WTC11 (cell line): ENCODE data around the gene SLC24A3. TPM values are rescaled to one million over a fixed set of nuclear protein-coding genes. Genes with fewer than 3 reads are reported as not detected.

Experiments used
- ATAC-seq: fragments of 200-7000 bp; cut with Tn5 transposase; 2 replicates; pipeline ENCODE4 v1.10.0; 2021; ENCODE audit warnings: mild to moderate bottlenecking, moderate library complexity
- CTCF ChIA-PET: fragments of 300-600 bp; sonication (Branson Sonifier 250); formaldehyde crosslinking; loops from one replicate; lab custom pipeline; 2021; ENCODE audit warnings: antibody characterized with exemption; lab: Charles Lee
- POLR2A ChIA-PET: fragments of 350-600 bp; sonication (Branson Sonifier 250); formaldehyde crosslinking; loops from one replicate; lab custom pipeline; 2021; ENCODE audit warnings: antibody characterized with exemption; lab: Charles Lee
- DNase-seq: peaks from one replicate; pipeline ENCODE4 v3.0.0; 2021; ENCODE audit warnings: low spot score
- H3K27ac Mint-ChIP-seq: 2 replicates; pipeline ENCODE4 v1.8.0; 2021; ENCODE audit warnings: mixed read lengths
- H3K27me3 Mint-ChIP-seq: 2 replicates; pipeline ENCODE4 v1.8.0; 2021; ENCODE audit warnings: low read depth, mild to moderate bottlenecking, moderate library complexity, mixed read lengths
- H3K36me3 Mint-ChIP-seq: 2 replicates; pipeline ENCODE4 v1.8.0; 2021; ENCODE audit warnings: mixed read lengths
- H3K4me1 Mint-ChIP-seq: 2 replicates; pipeline ENCODE4 v1.8.0; 2022; ENCODE audit warnings: mixed read lengths
- H3K4me3 Mint-ChIP-seq: 2 replicates; pipeline ENCODE4 v1.8.0; 2021; ENCODE audit warnings: mild to moderate bottlenecking, moderate library complexity, mixed read lengths
- H3K9me3 Mint-ChIP-seq: 2 replicates; pipeline ENCODE4 v1.8.0; 2021; ENCODE audit warnings: mixed read lengths
- AR ChIP-seq: fragments of 250-450 bp; sonication (Bioruptor Pico); IDR thresholded peaks from 2 replicates; pipeline ENCODE4 v1.9.0; 2021; ENCODE audit warnings: mild to moderate bottlenecking
- ATF1 ChIP-seq: sonication (generic); formaldehyde crosslinking; IDR thresholded peaks from 2 replicates; pipeline ENCODE4 v1.8.1; 2023; ENCODE audit warnings: mild to moderate bottlenecking, moderate library complexity, missing genetic modification reagents
- CDX4 ChIP-seq: fragments of 250-450 bp; sonication (Bioruptor Pico); IDR thresholded peaks from 2 replicates; pipeline ENCODE4 v1.9.0; 2021; ENCODE audit warnings: moderate library complexity, mild to moderate bottlenecking, inconsistent platforms, borderline replicate concordance
- CREM ChIP-seq: sonication (generic); formaldehyde crosslinking; IDR thresholded peaks from 2 replicates; pipeline ENCODE4 v1.8.1; 2022; ENCODE audit warnings: mild to moderate bottlenecking, missing genetic modification reagents, moderate library complexity
- E2F5 ChIP-seq: sonication (generic); formaldehyde crosslinking; IDR thresholded peaks from 2 replicates; pipeline ENCODE4 v1.8.1; 2022; ENCODE audit warnings: mild to moderate bottlenecking, moderate library complexity, missing genetic modification reagents
- ERG ChIP-seq: fragments of 250-450 bp; sonication (Bioruptor Pico); IDR thresholded peaks from 2 replicates; pipeline ENCODE4 v1.8.0; 2021; ENCODE audit warnings: mild to moderate bottlenecking
- ESRRA ChIP-seq: sonication (generic); formaldehyde crosslinking; IDR thresholded peaks from 2 replicates; pipeline ENCODE4 v1.8.1; 2022; ENCODE audit warnings: mild to moderate bottlenecking, missing genetic modification reagents, borderline replicate concordance
- GTF2I ChIP-seq: fragments of 250-450 bp; sonication (Bioruptor Pico); conservative IDR thresholded peaks from 2 replicates; pipeline ENCODE4 v1.4.0; 2021; ENCODE audit warnings: mild to moderate bottlenecking
- IRF1 ChIP-seq: sonication (generic); formaldehyde crosslinking; IDR thresholded peaks from 2 replicates; pipeline ENCODE4 v1.8.0; 2023; ENCODE audit warnings: missing genetic modification reagents
- JUN ChIP-seq: sonication (generic); formaldehyde crosslinking; IDR thresholded peaks from 2 replicates; pipeline ENCODE4 v1.8.0; 2023; ENCODE audit warnings: mild to moderate bottlenecking, missing genetic modification reagents
- MAX ChIP-seq: sonication (generic); formaldehyde crosslinking; IDR thresholded peaks from 2 replicates; pipeline ENCODE4 v1.8.0; 2022; ENCODE audit warnings: mild to moderate bottlenecking, missing genetic modification reagents
- MYBL2 ChIP-seq: sonication (generic); formaldehyde crosslinking; IDR thresholded peaks from 2 replicates; pipeline ENCODE4 v1.8.1; 2023; ENCODE audit warnings: mild to moderate bottlenecking, moderate library complexity, missing genetic modification reagents
- OVOL2 ChIP-seq: fragments of 250-450 bp; sonication (Bioruptor Pico); IDR thresholded peaks from 2 replicates; pipeline ENCODE4 v1.9.0; 2021; ENCODE audit warnings: mild to moderate bottlenecking, borderline replicate concordance
- PREB ChIP-seq: sonication (generic); formaldehyde crosslinking; IDR thresholded peaks from 2 replicates; pipeline ENCODE4 v1.8.1; 2022; ENCODE audit warnings: mild to moderate bottlenecking, missing genetic modification reagents, moderate library complexity, borderline replicate concordance
- RELA ChIP-seq: sonication (generic); formaldehyde crosslinking; IDR thresholded peaks from 2 replicates; pipeline ENCODE4 v1.8.1; 2022; ENCODE audit warnings: missing genetic modification reagents, mild to moderate bottlenecking, borderline replicate concordance
- RORB ChIP-seq: fragments of 250-450 bp; sonication (Bioruptor Pico); IDR thresholded peaks from 2 replicates; pipeline ENCODE4 v1.9.0; 2021; ENCODE audit warnings: mild to moderate bottlenecking
- SMAD3 ChIP-seq: sonication (generic); formaldehyde crosslinking; IDR thresholded peaks from 2 replicates; pipeline ENCODE4 v1.8.0; 2022; ENCODE audit warnings: missing genetic modification reagents, mild to moderate bottlenecking, borderline replicate concordance
- SOX15 ChIP-seq: fragments of 250-450 bp; sonication (Bioruptor Pico); IDR thresholded peaks from 2 replicates; pipeline ENCODE4 v1.9.0; 2021; ENCODE audit warnings: mild to moderate bottlenecking
- ZNF317 ChIP-seq: sonication (generic); formaldehyde crosslinking; IDR thresholded peaks from 2 replicates; pipeline ENCODE4 v1.8.1; 2023; ENCODE audit warnings: low read depth, mild to moderate bottlenecking, moderate library complexity, missing genetic modification reagents, borderline replicate concordance
- ZNF396 ChIP-seq: fragments of 250-450 bp; sonication (Bioruptor Pico); IDR thresholded peaks from 2 replicates; pipeline ENCODE4 v1.8.0; 2021; ENCODE audit warnings: mild to moderate bottlenecking, moderate library complexity, borderline replicate concordance
- ZNF416 ChIP-seq: fragments of 250-450 bp; sonication (Bioruptor Pico); IDR thresholded peaks from 2 replicates; pipeline ENCODE4 v1.9.0; 2021; ENCODE audit warnings: mild to moderate bottlenecking, inconsistent platforms
- total RNA-seq: library from RNA; stranded (reverse); gene quantifications from 3 replicates; pipeline ENCODE4 v1.2.3, GENCODE V29; 2021

The SLC24A3 gene
- total RNA-seq, 1 experiment from 2014 or later = 5.7 TPM

GRCh38 chr20:19336631-19337030, 124.2 kb downstream of the SLC24A3 start:
- no peak for TF ChIP-seq IRF1 (CRISPR knock-in tag)
- no peak for TF ChIP-seq ZNF396 (CRISPR knock-in tag)
- TF ChIP-seq RORB (CRISPR knock-in tag) = no peak
- TF ChIP-seq OVOL2 (CRISPR knock-in tag) = no peak
- no peak for TF ChIP-seq MAX
- TF ChIP-seq SOX15 = no peak
- TF ChIP-seq RELA (CRISPR knock-in tag) = no peak
- TF ChIP-seq MYBL2 (CRISPR knock-in tag) = no peak
- TF ChIP-seq ZNF416 (CRISPR knock-in tag) = no peak
- H3K27me3 Mint-ChIP-seq = no peaks in the 10 kb centered on the region
- CTCF ChIA-PET = no interaction called here
- no peak overlapping the region for H3K4me3 Mint-ChIP-seq
- H3K36me3 Mint-ChIP-seq = no peaks in the 10 kb centered on the region
- H3K4me1 Mint-ChIP-seq = no peaks in the 10 kb centered on the region
- no peaks in the 10 kb centered on the region for H3K9me3 Mint-ChIP-seq
- DNase-seq (no peak), ATAC-seq (no peak)
- H3K27ac Mint-ChIP-seq = 0 out of 2 replicates have a peak overlapping the region, but pooled peaks have one; percentile 29
- POLR2A ChIA-PET = no interaction called here

- DNase-seq (no peak), ATAC-seq (no peak)
- no peaks in the 10 kb centered on the region for H3K27me3 Mint-ChIP-seq
- ChIA-PET POLR2A (no interaction called here), CTCF (interaction anchor here (0.9 to 1.5 kb wide), 2 partner anchors 126 to 265 kb away, joined by 3 read pairs; partner anchors contain the start of gene SLC24A3)
- peaks cover 4% of the 10 kb centered on the region; the same call in 1 of the 2 replicates for H3K9me3 Mint-ChIP-seq
- no peak overlapping the region for H3K27ac Mint-ChIP-seq
- no peak overlapping the region for H3K4me3 Mint-ChIP-seq
- no peaks in the 10 kb centered on the region for H3K36me3 Mint-ChIP-seq
- H3K4me1 Mint-ChIP-seq = no peaks in the 10 kb centered on the region
- TF ChIP-seq E2F5 (CRISPR knock-in tag) (no peak), GTF2I (CRISPR knock-in tag) (no peak), PREB (CRISPR knock-in tag) (no peak)
Observed at GRCh38 chr20:19338380-19338779, 125.9 kb downstream of the SLC24A3 start.

- no peak overlapping the region for H3K4me3 Mint-ChIP-seq
- H3K27ac Mint-ChIP-seq = no peak overlapping the region
- POLR2A ChIA-PET = no interaction called here
- peaks cover 4% of the 10 kb centered on the region; the same call in 1 of the 2 replicates for H3K9me3 Mint-ChIP-seq
- no peak for TF ChIP-seq AR (CRISPR knock-in tag)
- TF ChIP-seq JUN (CRISPR knock-in tag) = no peak
- TF ChIP-seq OVOL2 (CRISPR knock-in tag) = no peak
- TF ChIP-seq CREM = no peak
- no peak for TF ChIP-seq ATF1 (CRISPR knock-in tag)
- TF ChIP-seq GTF2I (CRISPR knock-in tag) = no peak
- no peak for TF ChIP-seq SMAD3
- no peak for TF ChIP-seq CDX4 (CRISPR knock-in tag)
- no peak for TF ChIP-seq ESRRA (CRISPR knock-in tag)
- no peak for TF ChIP-seq ZNF317 (CRISPR knock-in tag)
- no peak for TF ChIP-seq ERG (CRISPR knock-in tag)
- no peaks in the 10 kb centered on the region for H3K4me1 Mint-ChIP-seq
- H3K27me3 Mint-ChIP-seq = no peaks in the 10 kb centered on the region
- ATAC-seq (no peak), DNase-seq (no peak)
- no peaks in the 10 kb centered on the region for H3K36me3 Mint-ChIP-seq
- CTCF ChIA-PET = interaction anchor here (0.9 to 1.5 kb wide), 2 partner anchors 126 to 265 kb away, joined by 3 read pairs; partner anchors contain the start of gene SLC24A3
Observed at GRCh38 chr20:19338960-19339359, 126.5 kb downstream of the SLC24A3 start.
